ENCODE results near the gene GATA2. TPM values are rescaled to one million over a fixed set of nuclear protein-coding genes. Genes with fewer than 3 reads are reported as not detected.

Gene GATA2
- total RNA-seq, 6 experiments from 2014 or later, result 71.0 to 97.5 (median 79.6) TPM

DNA sequence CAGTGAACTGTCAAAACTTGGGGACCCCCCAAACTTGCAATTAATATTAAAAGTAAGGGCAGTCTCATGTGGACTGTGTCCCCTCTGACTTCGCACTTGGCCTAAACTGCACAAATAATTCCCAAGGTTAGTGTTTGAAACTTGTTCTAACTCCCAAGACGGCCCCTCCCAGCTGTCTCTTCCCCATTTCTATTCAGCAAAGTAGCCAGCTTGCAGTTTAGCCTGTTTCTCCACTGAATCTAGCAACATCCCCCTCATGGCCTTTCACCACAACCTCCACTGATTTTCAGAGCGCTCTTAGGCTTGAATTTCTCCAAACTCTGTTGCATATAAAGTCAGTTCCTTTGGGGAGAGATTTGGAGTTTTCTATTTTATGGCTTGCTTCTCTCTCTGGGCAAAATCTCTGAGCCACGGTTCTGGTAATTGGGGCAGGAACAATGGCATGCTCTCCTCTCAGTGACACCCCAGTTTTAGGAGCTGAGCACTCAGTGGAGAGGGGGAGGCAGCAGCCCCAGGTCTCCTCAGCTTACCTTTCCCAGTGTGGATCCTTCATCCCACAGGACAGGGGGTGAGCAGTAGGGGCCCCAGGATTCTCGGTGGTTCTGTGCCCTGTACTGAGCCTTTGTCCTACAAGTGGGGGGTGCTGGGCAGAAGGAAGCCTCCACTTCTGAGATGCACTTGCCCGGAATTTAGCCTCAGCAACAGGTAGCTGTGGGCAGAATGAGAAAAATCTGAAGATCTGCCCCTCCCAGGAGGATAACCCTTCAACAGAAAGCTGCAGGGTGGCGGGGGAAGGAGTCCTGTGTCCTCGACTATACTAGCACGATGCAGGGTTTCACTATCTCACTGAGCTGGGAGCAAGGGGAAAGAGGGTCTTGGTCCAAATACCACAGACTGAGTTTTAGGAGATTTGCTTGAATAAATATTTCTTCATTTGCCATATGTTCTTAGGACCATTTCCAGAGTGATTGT lies 39.3 kb upstream of the GATA2 start:
- H3K36me3 Mint-ChIP-seq (ENCODE audit: low read depth), result no peaks in the 10 kb centered on the region; the same call in none of the 2 replicates
- no peak overlapping the region for H3K27ac Mint-ChIP-seq
- no peak overlapping the region for H3K4me3 Mint-ChIP-seq
- TF ChIP-seq, protein P1, sequence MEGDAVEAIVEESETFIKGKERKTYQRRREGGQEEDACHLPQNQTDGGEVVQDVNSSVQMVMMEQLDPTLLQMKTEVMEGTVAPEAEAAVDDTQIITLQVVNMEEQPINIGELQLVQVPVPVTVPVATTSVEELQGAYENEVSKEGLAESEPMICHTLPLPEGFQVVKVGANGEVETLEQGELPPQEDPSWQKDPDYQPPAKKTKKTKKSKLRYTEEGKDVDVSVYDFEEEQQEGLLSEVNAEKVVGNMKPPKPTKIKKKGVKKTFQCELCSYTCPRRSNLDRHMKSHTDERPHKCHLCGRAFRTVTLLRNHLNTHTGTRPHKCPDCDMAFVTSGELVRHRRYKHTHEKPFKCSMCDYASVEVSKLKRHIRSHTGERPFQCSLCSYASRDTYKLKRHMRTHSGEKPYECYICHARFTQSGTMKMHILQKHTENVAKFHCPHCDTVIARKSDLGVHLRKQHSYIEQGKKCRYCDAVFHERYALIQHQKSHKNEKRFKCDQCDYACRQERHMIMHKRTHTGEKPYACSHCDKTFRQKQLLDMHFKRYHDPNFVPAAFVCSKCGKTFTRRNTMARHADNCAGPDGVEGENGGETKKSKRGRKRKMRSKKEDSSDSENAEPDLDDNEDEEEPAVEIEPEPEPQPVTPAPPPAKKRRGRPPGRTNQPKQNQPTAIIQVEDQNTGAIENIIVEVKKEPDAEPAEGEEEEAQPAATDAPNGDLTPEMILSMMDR (IDR thresholded peaks at IDR 0.05), result no peak
- H3K9me3 Mint-ChIP-seq, result no peaks in the 10 kb centered on the region; the same call in 1 of the 2 replicates
- peaks cover 35% of the 10 kb centered on the region for H3K27me3 Mint-ChIP-seq (ENCODE audit: insufficient read depth)
- H3K4me1 Mint-ChIP-seq (ENCODE audit: low read depth), result no peaks in the 10 kb centered on the region
- no peak for DNase-seq

DNA sequence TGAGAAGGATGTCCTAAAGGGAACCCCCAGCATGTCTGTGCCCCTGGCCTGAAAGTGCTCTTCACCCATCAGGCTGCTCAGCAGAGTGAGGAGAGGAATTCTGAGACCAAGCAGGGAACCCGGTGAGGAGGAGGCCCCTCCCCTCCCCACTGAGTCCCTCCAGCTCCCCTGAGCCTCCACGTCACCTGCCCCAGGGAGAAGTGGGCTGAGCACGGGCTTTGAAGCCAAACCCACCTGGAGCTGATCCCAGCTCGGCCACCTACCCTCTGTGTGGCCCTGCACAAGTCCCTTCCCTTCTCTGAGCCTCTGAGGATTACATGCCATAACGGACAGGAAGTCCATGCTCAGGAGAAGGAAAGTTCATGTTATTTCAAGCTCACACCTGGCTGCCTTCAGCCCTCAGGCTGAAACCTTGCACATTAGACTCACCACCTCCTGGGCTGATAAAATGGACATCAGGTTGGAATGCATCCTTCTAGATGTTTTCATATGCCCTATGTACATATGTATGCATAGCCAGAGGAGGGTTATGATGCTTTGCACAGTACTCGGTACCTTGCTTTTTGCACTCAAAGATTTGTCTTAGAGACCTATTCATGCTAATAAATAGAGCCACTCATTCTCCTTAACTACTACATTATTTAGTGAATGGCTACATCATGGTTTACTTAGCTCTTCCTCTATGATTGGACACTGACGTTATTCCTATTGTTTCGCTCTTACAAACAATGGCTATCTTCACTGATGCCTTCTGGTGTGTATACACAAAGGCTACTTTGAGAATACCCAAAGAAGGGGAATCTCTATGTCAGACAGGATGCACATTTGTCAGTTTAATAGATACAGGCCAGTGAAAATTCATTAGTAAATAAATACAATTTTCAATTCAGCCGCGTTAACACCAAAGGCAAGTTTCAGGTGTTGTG lies 31.6 kb upstream of the GATA2 start:
- TF ChIP-seq, protein P1 (IDR thresholded peaks at IDR 0.05), result no peak
- DNase-seq, result no peak
- peaks cover 10% of the 10 kb centered on the region for H3K27me3 Mint-ChIP-seq (ENCODE audit: insufficient read depth)
- no peaks in the 10 kb centered on the region for H3K36me3 Mint-ChIP-seq (ENCODE audit: low read depth)
- no peak overlapping the region for H3K27ac Mint-ChIP-seq
- H3K4me1 Mint-ChIP-seq (ENCODE audit: low read depth), result no peaks in the 10 kb centered on the region
- no peak overlapping the region for H3K4me3 Mint-ChIP-seq
- H3K9me3 Mint-ChIP-seq, result no peaks in the 10 kb centered on the region

DNA sequence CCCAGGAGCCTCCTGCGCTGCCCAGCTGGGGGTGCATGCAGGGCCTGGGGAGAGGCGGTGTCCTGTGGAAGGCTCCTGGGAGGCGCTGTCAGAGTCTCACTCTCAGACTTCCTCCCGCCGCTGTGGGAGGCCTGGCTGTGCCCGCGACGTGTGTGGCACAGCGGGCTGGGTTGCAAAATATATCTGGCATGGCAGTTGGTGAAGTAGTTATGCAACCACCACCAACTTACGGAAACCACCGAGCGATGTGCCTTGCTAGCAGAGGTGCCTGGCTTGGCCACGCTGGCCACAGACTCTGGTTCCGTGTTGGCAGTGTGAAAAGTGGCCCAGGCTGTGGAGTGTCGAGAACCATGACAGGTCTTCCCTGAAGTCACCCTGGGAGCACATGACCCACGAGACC lies 30.6 kb upstream of the GATA2 start:
- Mint-ChIP-seq H3K9me3 (no peaks in the 10 kb centered on the region), H3K27ac (no peak overlapping the region), H3K4me3 (no peak overlapping the region), H3K4me1 (ENCODE audit: low read depth) (no peaks in the 10 kb centered on the region), H3K36me3 (ENCODE audit: low read depth) (no peaks in the 10 kb centered on the region), H3K27me3 (ENCODE audit: insufficient read depth) (peaks cover 12% of the 10 kb centered on the region)
- DNase-seq, result no peak
- TF ChIP-seq, protein P1 (IDR thresholded peaks at IDR 0.05), result no peak

DNA sequence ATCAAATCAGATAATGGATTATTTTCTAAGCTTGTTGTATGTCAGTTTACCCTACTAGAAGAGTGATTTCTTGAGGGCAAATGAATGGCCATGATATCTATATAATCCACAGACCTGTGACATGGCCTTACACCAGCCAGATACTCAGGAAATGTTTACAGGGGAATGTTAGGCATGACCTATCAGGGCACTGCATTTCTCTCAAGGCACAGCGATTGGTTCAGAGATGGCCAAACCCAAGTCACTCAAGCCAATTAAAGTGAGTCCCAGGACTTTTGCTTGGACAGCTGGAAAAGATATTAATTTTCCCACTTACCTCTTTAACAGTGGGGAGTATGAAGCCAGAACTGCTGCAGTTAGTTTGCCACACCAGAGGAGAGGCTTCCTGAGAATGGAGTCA lies 28.7 kb upstream of the GATA2 start:
- TF ChIP-seq, protein P1 (IDR thresholded peaks at IDR 0.05), result no peak
- no peak overlapping the region for H3K4me3 Mint-ChIP-seq

DNA sequence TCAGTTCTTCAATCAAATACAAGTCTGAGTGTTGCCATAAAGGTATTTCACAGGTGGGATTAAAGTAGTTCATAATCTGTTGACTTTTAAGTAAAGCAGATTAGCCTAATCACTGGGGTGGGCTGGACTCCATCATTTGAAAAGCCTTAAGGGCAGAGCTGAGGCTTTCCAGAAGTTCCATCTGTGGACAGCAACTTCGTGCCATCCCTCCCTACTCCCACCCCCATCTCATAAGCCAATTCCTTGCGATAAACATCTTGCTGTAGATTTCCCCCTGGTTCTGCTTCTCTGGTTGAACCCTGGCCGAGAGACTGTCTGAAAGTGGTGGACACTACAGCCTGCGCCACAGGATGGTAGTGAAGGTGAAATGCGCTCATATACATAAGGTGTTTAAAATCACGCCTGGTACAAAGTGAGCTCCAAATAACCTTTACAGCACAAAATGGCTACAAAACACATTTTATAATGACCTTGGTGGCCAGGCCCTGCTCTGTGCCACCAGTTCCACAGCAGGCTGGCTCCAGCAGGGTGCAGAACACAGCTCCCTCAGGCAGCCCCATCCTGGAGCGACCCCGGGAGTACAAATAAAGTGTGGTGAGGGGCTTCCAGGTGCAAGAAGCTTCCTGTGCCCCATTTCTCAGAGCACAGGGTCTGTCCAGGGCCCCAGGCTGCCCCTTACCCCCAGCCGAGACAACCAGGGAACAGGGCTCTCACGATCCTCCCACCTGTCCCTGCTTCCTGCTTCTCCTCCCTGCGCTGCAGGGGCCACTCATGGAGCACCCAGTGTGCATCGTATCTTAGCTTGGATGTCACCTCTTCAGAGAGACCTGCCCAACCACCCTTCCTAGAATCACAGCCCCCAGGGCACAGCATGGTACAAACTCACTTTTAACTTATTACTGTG lies 25.8 kb upstream of the GATA2 start:
- Mint-ChIP-seq H3K4me3 (no peak overlapping the region), H3K27ac (no peak overlapping the region), H3K9me3 (peaks cover 9% of the 10 kb centered on the region), H3K27me3 (ENCODE audit: insufficient read depth) (peaks cover 9% of the 10 kb centered on the region), H3K36me3 (ENCODE audit: low read depth) (peaks cover 10% of the 10 kb centered on the region), H3K4me1 (ENCODE audit: low read depth) (no peaks in the 10 kb centered on the region)
- DNase-seq, result no peak
- TF ChIP-seq, protein P1 (IDR thresholded peaks at IDR 0.05), result no peak

More for the DNA sequence above, 28.7 kb upstream of the GATA2 start:
- no peaks in the 10 kb centered on the region for H3K9me3 Mint-ChIP-seq
- no peak for DNase-seq
- peaks cover 12% of the 10 kb centered on the region for H3K27me3 Mint-ChIP-seq (ENCODE audit: insufficient read depth)
- H3K4me1 Mint-ChIP-seq (ENCODE audit: low read depth), result no peaks in the 10 kb centered on the region
- H3K36me3 Mint-ChIP-seq (ENCODE audit: low read depth), result no peaks in the 10 kb centered on the region
- no peak overlapping the region for H3K27ac Mint-ChIP-seq
